Embryonic facial prominence (tissue), 1 donor: ENCODE measurements around the gene ZZZ3.
"Not testable (repeated sequence)": the region's sequence is repeated elsewhere in the genome, so short reads cannot be mapped to it uniquely, and the experiment has no call there.

ENCODE experiments used
- DNase-seq: peaks from one replicate; pipeline ENCODE4 v3.0.0-alpha.2; 2016; ENCODE audit errors: extremely low spot score

ZZZ3 gene

DNA sequence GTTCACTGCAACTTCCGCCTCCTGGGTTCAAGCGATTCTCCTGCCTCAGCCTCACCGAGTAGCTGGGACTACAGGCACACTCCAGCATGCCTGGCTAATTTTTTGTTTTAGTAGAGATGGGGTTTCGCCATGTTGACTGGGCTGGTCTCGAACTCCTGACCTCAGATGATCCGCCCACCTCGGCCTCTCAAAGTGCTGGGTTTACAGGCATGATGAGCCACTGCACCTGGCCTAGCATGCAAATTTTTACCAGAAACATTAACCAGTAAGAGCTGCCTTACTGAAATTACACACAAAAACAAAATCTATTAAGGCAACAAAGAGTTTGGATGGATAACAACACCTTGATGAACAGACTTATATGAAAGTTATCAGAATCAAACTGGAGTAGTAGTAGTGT, 12.1 kb downstream of the ZZZ3 start:
- DNase-seq: no peak

DNA sequence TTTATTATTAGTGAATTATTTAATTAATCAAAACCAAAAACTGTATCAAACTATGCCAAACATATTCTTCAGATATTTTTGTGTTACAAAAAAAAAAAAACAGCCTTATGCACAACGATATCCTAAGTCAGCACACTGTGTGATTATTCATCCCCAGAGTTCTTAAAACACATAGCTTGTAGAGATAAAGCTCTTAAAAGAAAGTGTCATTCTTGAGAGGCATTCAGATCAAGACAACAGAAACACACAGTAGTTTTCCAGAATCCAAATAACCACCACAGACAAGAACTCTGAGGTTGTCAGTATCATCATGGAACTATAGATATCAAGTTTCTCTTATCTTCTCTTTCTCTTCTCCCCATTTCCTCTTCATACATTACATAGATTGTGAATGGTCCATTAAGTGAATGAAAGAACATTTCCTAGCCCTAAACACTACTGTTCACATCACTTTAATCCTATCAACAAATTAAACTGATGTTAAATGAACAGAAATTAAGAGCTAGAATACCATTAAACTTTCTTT, 13.5 kb downstream of the ZZZ3 start:
- no peak for DNase-seq

DNA sequence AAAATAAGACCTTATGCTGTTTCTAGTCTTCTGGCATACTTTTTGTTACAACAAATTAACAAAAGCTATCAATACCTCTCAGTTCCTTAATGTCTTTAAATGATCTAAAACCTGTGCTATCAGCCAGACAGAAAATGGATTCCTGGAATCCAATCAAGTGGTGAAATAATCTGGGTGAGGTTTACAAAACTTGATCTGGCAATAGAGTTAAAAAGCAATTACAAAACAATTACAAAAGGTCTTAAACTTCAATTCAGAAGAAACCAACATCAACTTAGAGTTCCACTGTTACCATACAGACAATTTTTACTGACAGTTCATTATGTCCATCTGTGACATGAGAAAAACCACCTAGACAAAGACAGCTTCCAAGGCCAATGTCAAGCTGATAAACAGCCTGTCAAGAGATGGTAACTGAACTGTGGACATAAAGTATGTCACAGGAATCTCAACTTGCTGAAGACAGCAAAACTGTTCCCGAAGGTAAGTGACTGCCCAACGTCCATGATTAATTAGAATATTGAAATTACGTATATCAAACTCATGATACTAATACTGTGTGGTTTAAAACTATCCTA, 17.4 kb downstream of the ZZZ3 start:
- no peak for DNase-seq

DNA sequence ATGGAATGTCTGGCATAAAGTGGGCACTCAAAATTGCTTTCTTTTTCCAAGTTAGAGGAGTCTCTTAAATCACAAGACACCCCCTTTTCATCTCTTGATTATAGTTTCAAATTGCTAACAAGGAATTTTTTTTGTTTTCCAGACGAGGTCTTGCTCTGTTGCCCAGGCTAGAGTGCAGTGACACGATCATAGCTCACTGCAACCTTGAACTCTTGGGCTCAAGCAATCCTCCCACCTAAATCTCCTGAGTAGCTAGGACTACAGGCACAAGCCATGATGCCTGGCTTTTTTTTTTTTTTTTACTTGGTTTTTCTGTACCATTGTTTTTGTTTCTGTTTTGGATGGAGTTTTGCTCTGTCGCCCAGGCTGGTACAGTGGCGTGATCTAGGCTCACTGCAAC, 20.8 kb downstream of the ZZZ3 start:
- no peak for DNase-seq

DNA sequence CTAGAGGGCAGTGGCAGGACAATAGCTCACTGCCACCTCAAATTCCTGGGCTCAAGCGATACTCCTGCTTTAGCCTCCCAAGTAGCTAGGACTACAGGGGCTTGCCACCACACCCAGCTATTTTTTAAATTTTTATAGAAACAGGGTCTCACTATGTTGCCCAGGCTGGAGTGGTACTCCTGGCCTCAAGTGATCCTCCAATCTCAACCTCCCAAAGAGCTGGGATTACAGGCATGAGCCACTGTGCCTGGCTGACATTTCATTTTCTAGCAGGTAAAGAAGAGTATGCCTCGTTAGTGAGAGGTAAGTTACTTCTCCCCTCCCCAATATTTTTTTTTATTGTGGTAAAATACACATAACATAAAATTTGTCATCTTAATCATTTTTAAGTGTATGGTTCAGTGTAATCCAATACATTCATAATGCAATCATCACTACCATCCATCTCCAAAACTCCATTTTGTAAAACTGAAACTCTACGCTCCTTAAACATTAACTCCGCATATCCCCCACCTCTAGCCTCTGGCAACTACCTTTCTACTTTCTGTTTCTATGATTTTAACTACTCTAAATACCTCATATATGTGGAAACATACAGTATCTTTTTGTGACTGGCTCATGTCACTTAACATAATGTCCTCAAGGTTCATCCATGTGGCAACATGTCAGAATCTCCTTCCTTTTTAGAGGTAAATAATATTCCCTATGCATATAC, 22.4 kb downstream of the ZZZ3 start:
- no peak for DNase-seq

DNA sequence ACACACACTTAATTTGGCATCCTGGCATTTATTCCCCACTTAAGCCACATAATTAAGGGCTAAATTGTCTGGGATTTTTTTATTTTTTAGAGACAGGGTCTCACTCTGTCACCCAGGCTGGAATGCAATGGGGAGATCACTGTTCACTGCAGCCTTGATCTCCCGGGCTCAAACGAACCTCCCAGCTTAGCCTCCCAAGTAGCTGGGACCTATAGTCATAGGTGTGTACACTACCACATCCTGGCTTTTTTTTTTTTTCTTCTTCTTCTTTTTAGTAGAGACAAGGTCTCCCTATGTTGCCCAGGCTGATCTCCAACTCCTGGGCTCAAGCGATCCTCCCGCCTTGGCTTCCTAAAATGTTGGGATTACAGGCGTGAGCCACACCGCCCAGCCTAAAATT, 24.2 kb downstream of the ZZZ3 start:
- DNase-seq: no peak

DNA sequence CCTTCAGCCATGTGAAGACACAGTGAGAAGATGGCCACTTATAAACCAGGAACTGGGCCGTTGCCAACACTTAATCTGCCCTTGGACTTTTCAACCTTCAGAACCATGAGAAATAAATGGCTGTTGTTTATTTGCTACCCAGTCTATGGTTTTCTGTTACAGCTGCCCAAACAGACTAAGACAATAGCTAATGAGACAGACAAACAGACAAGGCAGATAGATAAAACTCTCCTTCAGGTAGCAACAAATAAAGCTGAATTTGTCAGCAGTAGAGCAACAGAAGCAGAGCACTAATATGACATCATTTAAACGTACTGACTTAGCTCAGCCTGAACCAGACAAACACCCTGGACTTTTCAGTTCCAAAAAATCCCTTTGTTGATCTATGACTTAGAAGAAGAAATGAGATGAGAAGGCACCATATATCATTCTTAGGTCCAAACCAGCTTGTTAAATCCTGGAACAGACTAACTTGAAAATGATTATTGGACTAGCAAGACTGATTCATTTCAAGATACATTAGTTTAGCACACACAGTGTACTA, 27.0 kb downstream of the ZZZ3 start:
- DNase-seq: no peak

DNA sequence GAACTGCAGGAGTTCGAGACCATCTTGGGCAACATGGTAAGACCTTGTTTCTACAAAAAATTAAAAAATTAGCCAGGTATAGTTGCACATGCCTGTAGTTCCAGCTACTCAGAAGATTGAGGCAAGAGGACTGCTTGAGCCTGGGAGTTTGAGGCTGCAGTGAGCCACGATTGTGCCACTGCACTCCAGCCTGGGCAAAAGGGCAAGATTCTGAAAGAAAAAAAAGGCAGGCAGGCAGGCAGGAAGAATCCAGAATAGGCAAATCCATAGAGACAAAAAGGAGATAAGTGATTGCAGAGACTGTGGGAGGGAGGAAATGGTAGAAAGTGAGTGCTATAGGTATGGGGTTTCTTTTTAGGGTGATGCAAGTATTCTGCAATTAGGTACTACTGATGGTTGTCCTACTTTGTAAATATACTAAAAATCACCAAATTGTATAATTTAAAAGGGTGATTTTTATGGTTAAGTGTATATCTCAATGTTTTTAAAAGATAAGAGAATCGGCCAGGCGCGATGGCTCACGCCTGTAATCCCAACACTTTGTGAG, 29.4 kb downstream of the ZZZ3 start:
- DNase-seq: no peak

DNA sequence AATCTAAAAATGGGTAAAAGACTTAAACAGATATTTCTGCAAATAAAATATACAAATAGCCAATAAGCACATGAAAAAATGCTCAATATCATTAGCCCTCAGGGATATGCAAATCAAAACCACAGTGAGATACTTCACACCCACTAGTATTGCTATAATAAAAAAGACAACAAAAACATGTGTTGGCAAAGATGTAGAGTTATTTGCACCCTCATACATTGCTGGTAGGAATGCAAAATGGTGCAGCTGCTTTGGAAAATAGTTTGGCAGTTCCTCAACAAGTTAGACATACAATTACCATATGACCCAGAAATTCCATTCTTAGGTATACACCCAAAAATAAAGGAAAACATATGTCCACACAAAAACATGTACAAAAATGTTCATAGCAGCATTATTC, 30.2 kb downstream of the ZZZ3 start:
- DNase-seq: no peak

DNA sequence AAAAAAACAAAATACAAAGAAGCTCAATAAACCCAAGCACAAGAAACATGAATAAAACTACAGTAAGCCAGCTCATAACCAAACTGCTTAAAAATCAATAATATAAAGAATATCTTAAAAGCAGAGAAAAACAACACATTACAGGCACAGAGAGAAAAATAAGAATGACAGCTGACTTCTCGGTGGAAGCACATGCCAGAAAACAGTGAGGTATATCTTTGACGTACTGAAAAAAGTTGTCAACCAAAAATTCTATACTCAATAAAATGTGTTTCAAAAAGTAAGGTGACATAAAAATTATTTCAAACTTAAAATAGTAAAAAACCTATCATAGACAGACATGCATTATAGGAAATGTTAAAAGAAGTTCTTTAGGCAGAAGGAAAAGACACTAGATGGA, 33.3 kb downstream of the ZZZ3 start:
- DNase-seq: no peak

DNA sequence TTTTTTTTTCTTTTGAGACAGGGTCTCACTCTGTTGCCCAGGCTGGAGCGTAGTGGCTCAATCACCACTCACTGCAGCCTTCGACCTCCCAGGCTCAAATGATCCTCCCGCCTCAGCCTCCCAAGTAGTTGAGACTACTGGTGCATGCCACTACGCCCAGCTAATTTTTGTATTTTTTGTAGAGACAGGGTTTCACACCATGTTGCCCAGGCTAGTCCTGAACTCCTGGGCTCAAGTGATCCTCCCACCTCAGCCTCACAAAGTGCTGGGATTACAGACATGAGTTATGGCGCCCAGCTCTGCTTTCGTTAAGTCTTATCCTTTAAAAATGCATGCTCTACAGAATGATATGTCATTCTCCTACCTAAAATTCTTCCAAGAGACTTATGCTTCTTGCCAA, 36.2 kb downstream of the ZZZ3 start:
- not testable (repeated sequence) for DNase-seq

DNA sequence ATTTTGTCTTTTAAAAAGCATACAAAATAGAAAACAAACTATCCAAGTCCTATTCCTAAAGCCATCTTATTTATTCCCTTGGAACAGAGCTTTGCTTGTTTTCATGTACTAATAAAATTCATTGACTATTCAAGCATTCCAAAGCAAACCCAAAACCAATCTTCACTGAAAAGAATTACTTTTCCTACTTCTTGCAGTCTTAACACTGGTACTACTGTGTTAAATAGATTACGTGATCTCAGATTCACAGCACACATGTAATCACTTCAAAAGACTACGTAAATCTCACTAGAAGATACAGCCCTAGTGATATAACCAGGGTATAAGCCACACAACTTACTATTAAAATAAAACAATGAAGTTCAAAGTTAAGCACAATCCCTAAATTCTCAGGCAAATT, 39.0 kb downstream of the ZZZ3 start:
- no peak for DNase-seq

DNA sequence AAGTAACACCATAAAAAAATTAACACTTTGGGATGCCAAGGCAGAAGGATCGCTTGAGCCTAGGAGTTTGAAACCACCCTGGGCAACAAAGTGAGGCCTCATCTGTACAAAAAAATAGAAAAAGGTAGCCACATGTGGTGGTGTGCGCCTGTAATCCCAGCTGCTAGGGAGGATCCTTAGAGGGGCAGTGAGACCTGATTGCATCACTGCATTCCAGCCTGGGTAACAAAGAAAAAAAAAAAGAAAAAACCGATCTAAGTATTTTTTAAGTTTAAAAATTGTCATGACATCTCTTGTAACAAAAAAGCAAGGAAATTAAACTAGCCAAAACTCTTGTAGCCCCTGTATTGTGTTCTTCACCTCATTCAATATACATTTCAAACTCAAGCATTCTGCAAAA, 39.5 kb downstream of the ZZZ3 start:
- no peak for DNase-seq

DNA sequence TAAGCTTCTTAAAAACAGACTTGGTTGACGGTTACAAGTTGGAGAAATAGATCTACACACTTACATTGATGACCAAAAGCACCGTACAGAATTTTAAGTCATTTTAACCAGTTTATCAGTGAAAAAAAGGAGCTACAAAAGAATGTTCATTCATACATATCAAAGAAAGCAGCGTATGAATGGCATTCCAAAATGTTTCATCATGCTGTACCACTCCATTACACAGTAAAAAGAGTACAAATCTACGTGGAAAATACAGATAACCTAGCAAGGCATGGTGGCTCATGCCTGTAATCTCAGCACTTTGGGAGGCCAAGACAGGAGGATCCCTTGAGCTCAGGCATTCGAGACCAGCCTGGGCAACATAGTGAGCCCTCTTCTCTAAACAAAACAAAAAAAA, 40.3 kb downstream of the ZZZ3 start:
- no peak for DNase-seq

DNA sequence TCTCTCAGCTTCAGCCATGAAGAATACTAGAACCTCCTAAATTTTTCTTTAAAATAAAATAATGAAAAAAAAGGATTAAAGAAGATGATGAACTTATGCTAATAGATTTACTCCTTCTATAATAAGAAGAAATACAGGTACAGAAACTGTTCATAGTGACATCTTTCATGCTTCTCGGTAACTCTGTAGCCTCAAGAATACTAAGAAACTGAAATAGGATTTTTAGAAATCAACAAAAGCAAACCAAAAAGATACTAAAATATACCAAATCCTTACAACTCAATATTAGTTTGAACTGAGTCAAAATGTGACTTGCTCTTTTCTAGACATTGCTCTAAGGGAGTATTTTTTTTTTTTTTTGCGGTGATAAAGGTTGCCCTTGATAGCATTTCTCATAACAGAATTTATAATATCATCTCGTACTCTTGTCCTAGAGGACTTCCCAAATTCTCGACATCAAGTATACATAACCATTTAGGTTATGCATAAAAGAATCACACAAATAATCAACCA, 42.8 kb downstream of the ZZZ3 start:
- no peak for DNase-seq

DNA sequence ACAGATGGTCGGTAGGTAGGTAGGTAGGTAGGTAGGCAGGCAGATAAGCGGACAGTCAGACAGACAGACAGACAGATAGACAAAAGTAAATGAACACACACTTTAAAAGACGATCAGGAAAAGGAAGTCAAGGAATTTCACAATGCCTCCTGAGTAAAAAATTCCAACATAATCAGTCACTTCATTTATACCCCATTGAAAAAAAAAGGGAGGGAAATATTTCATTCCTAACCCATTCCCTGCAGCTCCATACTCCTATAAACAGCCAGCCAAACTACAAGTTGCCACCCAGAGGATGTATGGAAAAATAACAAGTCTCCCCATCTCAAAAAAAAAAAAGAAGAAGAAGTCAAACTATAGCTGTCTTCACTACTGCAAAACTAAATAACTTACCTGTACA, 43.4 kb downstream of the ZZZ3 start:
- DNase-seq: no peak

DNA sequence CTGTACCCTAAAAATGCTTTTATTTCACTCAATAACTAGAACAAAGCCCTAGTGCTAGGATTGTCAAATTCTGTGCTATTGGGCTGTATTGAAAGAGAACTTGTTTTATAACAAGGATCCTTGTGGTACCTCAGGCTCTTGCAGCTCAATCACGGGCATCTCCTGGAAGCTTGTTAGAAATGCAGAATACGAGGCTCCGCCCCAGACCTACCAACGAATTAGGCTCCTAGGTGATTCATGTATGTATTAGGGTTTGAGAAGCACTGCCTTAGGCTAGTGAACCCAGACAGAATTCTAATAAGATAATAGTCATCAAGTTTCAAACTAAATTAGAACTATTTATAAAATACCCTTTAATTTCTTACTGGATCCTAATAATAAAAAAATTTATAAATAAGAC, 45.6 kb downstream of the ZZZ3 start:
- DNase-seq: no peak
